HEK293 (cell line): Measurements from ENCODE around the gene MED20.

Experiments
- CTCF ChIA-PET: fragments of 350-600 bp; formaldehyde crosslinking; extraction: SDS; loops from one replicate; lab custom pipeline; 2021; ENCODE audit warnings: antibody characterized with exemption; lab: Yijun Ruan, JAX
- POLR2A ChIA-PET: fragments of 300-600 bp; formaldehyde crosslinking; extraction: SDS; loops from one replicate; lab custom pipeline; 2020; ENCODE audit warnings: antibody characterized with exemption, inconsistent platforms; lab: Yijun Ruan, JAX
- H3K27ac ChIP-seq: fragments of 200-500 bp; sonication (Bioruptor generic); 2 replicates; pipeline ENCODE4 v1.5.1; 2014; ENCODE audit warnings: low read depth, low read length, control low read depth, inconsistent platforms; ENCODE audit errors: extremely low read depth
- H3K36me3 ChIP-seq, 2 experiments: fragments of 200-500 bp in 1 of 2; sonication (Bioruptor generic) in 1 of 2; 1 replicate in 1 of 2; 2 replicates in 1 of 2; pipeline ENCODE4 v1.5.1; 2014 to 2017; ENCODE audit warnings: inconsistent platforms in 2 of 2, low read length in 2 of 2; ENCODE audit not compliant: control insufficient read depth in 2 of 2, insufficient read depth in 1 of 2
- H3K4me1 ChIP-seq: fragments of 200-500 bp; sonication (Bioruptor generic); 2 replicates; pipeline ENCODE4 v1.5.1; 2014; ENCODE audit warnings: mild to moderate bottlenecking, low read length, inconsistent platforms; ENCODE audit not compliant: control insufficient read depth, insufficient read depth
- H3K4me3 ChIP-seq: 2 replicates; pipeline ENCODE4 v1.5.1; 2011; ENCODE audit warnings: low read depth, mild to moderate bottlenecking, control low read depth, low read length, moderate library complexity
- H3K9me3 ChIP-seq: fragments of 200-500 bp; sonication (Bioruptor generic); 2 replicates; pipeline ENCODE4 v1.5.1; 2014; ENCODE audit warnings: low read depth, low read length, inconsistent platforms; ENCODE audit not compliant: control insufficient read depth, insufficient read depth
- FEZF1 ChIP-seq: fragments of 450-650 bp; formaldehyde crosslinking; IDR thresholded peaks from 2 replicates; pipeline ENCODE4 v1.5.1; 2016; ENCODE audit warnings: missing biosample characterization, missing genetic modification characterization
- GLIS1 ChIP-seq: fragments of 450-650 bp; formaldehyde crosslinking; IDR thresholded peaks from 2 replicates; pipeline ENCODE4 v1.5.1; 2016; ENCODE audit warnings: missing biosample characterization, missing genetic modification characterization
- IKZF3 ChIP-seq: fragments of 450-650 bp; IDR thresholded peaks from 2 replicates; pipeline ENCODE4 v1.5.0; 2018; ENCODE audit warnings: missing biosample characterization, mild to moderate bottlenecking, missing genetic modification characterization, moderate library complexity
- KLF10 ChIP-seq: fragments of 450-650 bp; IDR thresholded peaks from 2 replicates; pipeline ENCODE4 v1.5.1; 2018; ENCODE audit warnings: missing biosample characterization, mild to moderate bottlenecking, missing genetic modification characterization
- PRDM2 ChIP-seq: fragments of 450-650 bp; formaldehyde crosslinking; IDR thresholded peaks from 2 replicates; pipeline ENCODE4 v1.5.1; 2016; ENCODE audit warnings: missing biosample characterization, missing genetic modification characterization, borderline replicate concordance
- RBAK ChIP-seq: fragments of 450-650 bp; formaldehyde crosslinking; IDR thresholded peaks from 2 replicates; pipeline ENCODE4 v1.5.1; 2016; ENCODE audit warnings: missing biosample characterization, missing genetic modification characterization
- SP7 ChIP-seq: fragments of 450-650 bp; formaldehyde crosslinking; IDR thresholded peaks from 2 replicates; pipeline ENCODE4 v1.5.1; 2016; ENCODE audit warnings: missing biosample characterization, missing genetic modification characterization
- ZBTB20 ChIP-seq: fragments of 450-650 bp; formaldehyde crosslinking; IDR thresholded peaks from 2 replicates; pipeline ENCODE4 v1.5.1; 2016; ENCODE audit warnings: missing biosample characterization, missing genetic modification characterization
- ZBTB44 ChIP-seq: fragments of 450-650 bp; IDR thresholded peaks from 2 replicates; pipeline ENCODE4 v1.5.1; 2018; ENCODE audit warnings: missing biosample characterization, mild to moderate bottlenecking, missing genetic modification characterization
- ZNF114 ChIP-seq: fragments of 450-650 bp; formaldehyde crosslinking; IDR thresholded peaks from 2 replicates; pipeline ENCODE4 v1.5.0; 2017; ENCODE audit warnings: missing biosample characterization, missing genetic modification characterization
- ZNF518A ChIP-seq: fragments of 450-650 bp; formaldehyde crosslinking; conservative IDR thresholded peaks from 2 replicates; pipeline ENCODE4 v1.5.1; 2016; ENCODE audit warnings: low read depth, missing biosample characterization, missing genetic modification characterization
- ZNF529 ChIP-seq: fragments of 450-650 bp; formaldehyde crosslinking; IDR thresholded peaks from 2 replicates; pipeline ENCODE4 v1.5.1; 2017; ENCODE audit warnings: missing genetic modification characterization, missing biosample characterization; ENCODE audit not compliant: insufficient replicate concordance
- ZNF544 ChIP-seq: fragments of 450-650 bp; formaldehyde crosslinking; IDR thresholded peaks from 2 replicates; pipeline ENCODE4 v1.5.0; 2017; ENCODE audit warnings: missing biosample characterization, missing genetic modification characterization
- ZNF548 ChIP-seq: fragments of 450-650 bp; formaldehyde crosslinking; IDR thresholded peaks from 2 replicates; pipeline ENCODE4 v1.5.1; 2016; ENCODE audit warnings: missing biosample characterization, missing genetic modification characterization
- ZNF600 ChIP-seq: fragments of 450-650 bp; formaldehyde crosslinking; IDR thresholded peaks from 2 replicates; pipeline ENCODE4 v1.5.1; 2016; ENCODE audit warnings: missing biosample characterization, missing genetic modification characterization
- ZNF624 ChIP-seq: fragments of 450-650 bp; formaldehyde crosslinking; IDR thresholded peaks from 2 replicates; pipeline ENCODE4 v1.5.1; 2017; ENCODE audit warnings: missing biosample characterization, missing genetic modification characterization
- ZNF792 ChIP-seq: fragments of 450-650 bp; formaldehyde crosslinking; IDR thresholded peaks from 2 replicates; pipeline ENCODE4 v1.5.1; 2016; ENCODE audit warnings: missing biosample characterization, missing genetic modification characterization
- ZNF843 ChIP-seq: fragments of 450-650 bp; formaldehyde crosslinking; IDR thresholded peaks from 2 replicates; pipeline ENCODE4 v1.5.1; 2016; ENCODE audit warnings: missing biosample characterization, missing genetic modification characterization

The MED20 gene

GRCh38 chr6:41957117-41957516, 36.2 kb upstream of the MED20 start:
- Histone ChIP-seq H3K36me3 (no peaks in the 10 kb centered on the region), H3K27ac (no peak overlapping the region), H3K4me1 (no peaks in the 10 kb centered on the region), H3K4me3 (no peak overlapping the region), H3K9me3 (no peaks in the 10 kb centered on the region)
- no peak for TF ChIP-seq ZBTB20 (tag by site-specific recombination)
- TF ChIP-seq ZNF529 (tag by site-specific recombination) = no peak
- no peak for TF ChIP-seq ZNF548 (tag by site-specific recombination)
- no peak for TF ChIP-seq FEZF1
- no peak for TF ChIP-seq ZBTB44 (tag by site-specific recombination)
- TF ChIP-seq ZNF544 (tag by site-specific recombination) = no peak
- TF ChIP-seq ZNF843 (tag by site-specific recombination) = no peak
- TF ChIP-seq ZNF600 (tag by site-specific recombination) = no peak
- TF ChIP-seq ZNF624 (tag by site-specific recombination) = no peak
- no peak for TF ChIP-seq ZNF114 (tag by site-specific recombination)
- TF ChIP-seq GLIS1 (tag by site-specific recombination) = no peak
- TF ChIP-seq KLF10 (tag by site-specific recombination) = no peak
- no peak for TF ChIP-seq IKZF3
- no peak for TF ChIP-seq ZNF518A (tag by site-specific recombination)
- TF ChIP-seq SP7 (tag by site-specific recombination) = no peak
- TF ChIP-seq RBAK (tag by site-specific recombination) = no peak
- no peak for TF ChIP-seq PRDM2 (tag by site-specific recombination)
- no peak for TF ChIP-seq ZNF792 (tag by site-specific recombination)
- ChIA-PET POLR2A (no interaction called here), CTCF (interaction anchor here (1.1 kb wide), 1 partner anchor 18 kb away, joined by 3 read pairs; no protein-coding TSS in a partner anchor)
